Psoas muscle (tissue), 8 donors: ENCODE data around the gene COX7A2. TPM values are rescaled to one million over a fixed set of nuclear protein-coding genes. Genes with fewer than 3 reads are reported as not detected.

Source experiments
- ATAC-seq, 4 donors: fragments of 200-7000 bp; cut with Tn5 transposase; one replicate each; pipeline ENCODE4 v1.9.1; 2020; ENCODE audit warnings: moderate library complexity in 3 of 4, mild to moderate bottlenecking in 2 of 4
- DNase-seq, 2 donors: peaks; one replicate each; pipeline ENCODE4 v3.0.0-alpha.2; 2020
- H3K27ac ChIP-seq: fragments of 200-600 bp; one replicate; pipeline ENCODE4 v1.8.0; 2022
- H3K27me3 ChIP-seq, 3 donors: fragments of 200-600 bp in 1 of 3; one replicate each; pipeline versions ENCODE4 v1.6.1 to v1.8.0; 2013 to 2022; ENCODE audit warnings: low read length in 2 of 3, mild to moderate bottlenecking in 2 of 3, moderate library complexity in 1 of 3; ENCODE audit not compliant: insufficient read depth in 3 of 3
- H3K36me3 ChIP-seq, 2 donors: fragments of 200-600 bp in 1 of 2; one replicate each; pipeline versions ENCODE4 v1.6.1 to v1.8.0; 2013 to 2022; ENCODE audit warnings: low read depth in 1 of 2, mild to moderate bottlenecking in 1 of 2, moderate library complexity in 1 of 2; ENCODE audit not compliant: insufficient read depth in 1 of 2
- H3K4me1 ChIP-seq: fragments of 200-600 bp; one replicate; pipeline ENCODE4 v1.8.0; 2022
- H3K4me3 ChIP-seq: fragments of 200-600 bp; one replicate; pipeline ENCODE4 v1.8.0; 2022; ENCODE audit warnings: mild to moderate bottlenecking
- H3K9me3 ChIP-seq: fragments of 200-600 bp; one replicate; pipeline ENCODE4 v1.8.0; 2022
- WGBS, 3 donors: extraction: QIAGEN DNeasy Blood & Tissue Kit; methylation state at CpG; one replicate each; pipeline versions ENCODE4 v1.1.6 to v1.1.7; 2013; 5-methylcytosine and 5-hydroxymethylcytosine counted together
- intact Hi-C, 2 donors: fragments of 100-400 bp; cut with DNase I; formaldehyde crosslinking; loops; one replicate each; pipeline versions ENCODE4 v1.11.0 to v1.14.2; 2022
- polyA plus RNA-seq, 3 donors: library from polyadenylated mRNA; stranded (reverse); fragments of 200-250 nt; gene quantifications; one replicate each; pipeline ENCODE4 v1.2.3, GENCODE V29; 2013
- total RNA-seq, 4 donors: library from RNA; stranded (reverse); fragmentation: NEBNext Ultra II Directional in 2 of 4; extraction: Animal tissue kit (Norgen Biotek cat#: 25700) in 2 of 4; gene quantifications; one replicate each; pipeline versions ENCODE4 v1.2.1 to v1.2.4, GENCODE V29; 2021 to 2023
- TF ChIP-seq, protein P1 (sequence below): fragments of 200-600 bp; IDR thresholded peaks from one replicate; pipeline ENCODE4 v1.8.0; 2022; ENCODE audit warnings: antibody characterized with exemption
- donor health status: healthy with polysubstance abuse.
- donor health status: DM: no; HTN: no; CAD: no; lungs with moderate emphysema.
- donor health status: Bipolar disorder and iron deficiency.
- donor health status: healthy.
- donor health status: DM: yes; HTN: yes; CAD: no.
- donor health status: DM: no; HTN: no; CAD: no.
- donor health status: DM: no; HTN: no; CAD: no.
- donor health status: DM: yes; HTN: yes; CAD: no.

COX7A2 gene
- total and polyA plus RNA-seq, 7 donors, result 224 to 466 (median 366) TPM

DNA sequence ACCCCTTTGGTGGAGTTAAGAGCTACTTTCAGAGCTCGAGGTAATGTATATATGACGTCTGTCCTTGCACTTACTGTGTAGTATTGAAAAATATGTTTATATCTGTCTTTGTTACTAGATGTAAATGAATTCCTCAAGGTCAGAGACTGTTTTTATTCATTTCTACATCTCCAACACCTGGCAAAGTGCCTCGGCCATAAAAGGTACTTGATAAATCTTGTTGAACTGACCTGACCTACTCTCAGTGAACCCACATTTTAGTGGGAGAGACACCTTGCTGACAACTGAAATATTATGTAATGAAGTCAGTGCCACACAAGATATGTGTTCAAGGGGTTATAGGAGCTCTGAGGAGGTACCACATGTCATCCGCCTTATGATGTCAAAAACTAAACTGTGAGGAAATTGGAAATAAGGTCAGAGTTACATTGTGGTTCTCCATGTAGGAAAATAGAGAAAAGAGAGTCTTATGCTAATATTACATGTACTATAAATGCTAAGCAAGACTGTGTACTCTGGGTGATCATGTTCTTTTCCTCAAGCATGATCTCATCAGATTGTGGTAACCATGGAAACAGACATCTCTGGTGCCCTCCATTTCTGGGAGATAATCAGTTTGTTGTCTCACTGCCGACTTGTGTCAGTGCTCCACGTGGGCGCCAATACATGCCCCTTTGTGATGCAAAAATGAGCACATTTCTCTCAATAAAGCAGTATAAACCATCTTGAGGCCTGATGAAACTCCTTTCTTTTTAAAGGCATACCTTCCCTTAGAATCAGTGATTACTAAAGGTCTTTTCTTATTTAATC lies 46.7 kb upstream of the COX7A2 start:
- Histone ChIP-seq H3K4me3 (no peak overlapping the region), H3K36me3 (peaks cover 0 to 5% of the 10 kb centered on the region in 2 donors), H3K4me1 (peaks cover 21% of the 10 kb centered on the region), H3K27ac (peak overlapping the region; percentile 59), H3K27me3 (no peaks in the 10 kb centered on the region), H3K9me3 (no peaks in the 10 kb centered on the region)
- intact Hi-C loops, result loop anchor here in 1 of 2 donors (10.0 kb wide), 1 partner anchor 234 kb away; no protein-coding TSS in a partner anchor
- WGBS, 3 donors, result 71 to 77% (median 72%) methylated on average over 7 of the region's 7 CpGs
- TF ChIP-seq, protein P1, sequence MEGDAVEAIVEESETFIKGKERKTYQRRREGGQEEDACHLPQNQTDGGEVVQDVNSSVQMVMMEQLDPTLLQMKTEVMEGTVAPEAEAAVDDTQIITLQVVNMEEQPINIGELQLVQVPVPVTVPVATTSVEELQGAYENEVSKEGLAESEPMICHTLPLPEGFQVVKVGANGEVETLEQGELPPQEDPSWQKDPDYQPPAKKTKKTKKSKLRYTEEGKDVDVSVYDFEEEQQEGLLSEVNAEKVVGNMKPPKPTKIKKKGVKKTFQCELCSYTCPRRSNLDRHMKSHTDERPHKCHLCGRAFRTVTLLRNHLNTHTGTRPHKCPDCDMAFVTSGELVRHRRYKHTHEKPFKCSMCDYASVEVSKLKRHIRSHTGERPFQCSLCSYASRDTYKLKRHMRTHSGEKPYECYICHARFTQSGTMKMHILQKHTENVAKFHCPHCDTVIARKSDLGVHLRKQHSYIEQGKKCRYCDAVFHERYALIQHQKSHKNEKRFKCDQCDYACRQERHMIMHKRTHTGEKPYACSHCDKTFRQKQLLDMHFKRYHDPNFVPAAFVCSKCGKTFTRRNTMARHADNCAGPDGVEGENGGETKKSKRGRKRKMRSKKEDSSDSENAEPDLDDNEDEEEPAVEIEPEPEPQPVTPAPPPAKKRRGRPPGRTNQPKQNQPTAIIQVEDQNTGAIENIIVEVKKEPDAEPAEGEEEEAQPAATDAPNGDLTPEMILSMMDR, result no peak
- DNase-seq (no peak), ATAC-seq (no peak)

DNA sequence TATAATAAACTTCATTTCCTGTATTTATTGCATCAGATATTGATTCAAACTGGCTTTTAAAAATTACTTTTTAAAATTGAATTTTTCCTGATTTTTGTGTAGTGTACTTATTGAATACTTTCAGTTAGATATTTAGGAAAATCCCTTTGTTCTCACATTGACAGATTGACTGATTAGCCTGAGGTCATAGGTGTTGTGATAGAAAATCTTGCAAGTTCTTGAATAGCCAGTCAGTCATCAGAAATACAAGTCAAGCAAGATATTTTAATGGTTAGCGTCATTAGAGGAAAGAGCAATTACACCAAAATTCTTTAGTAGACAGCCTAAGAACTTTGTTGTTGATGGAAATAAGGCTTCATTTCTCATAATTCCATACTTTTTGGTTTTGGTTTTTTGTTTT lies 44.4 kb upstream of the COX7A2 start:
- intact Hi-C loops, result loop anchor here in 1 of 2 donors (10.0 kb wide), 1 partner anchor 317 kb away; the partner anchor contains the start of gene SENP6
- TF ChIP-seq, protein P1, result no peak
- 93 to 100% (median 98%) methylated on average over 1 of the region's 1 CpG for WGBS, 3 donors
- Histone ChIP-seq H3K27ac (no peak overlapping the region), H3K4me1 (peaks cover 21% of the 10 kb centered on the region), H3K27me3 (no peaks in the 10 kb centered on the region), H3K36me3 (no peaks in the 10 kb centered on the region), H3K4me3 (no peak overlapping the region), H3K9me3 (no peaks in the 10 kb centered on the region)
- ATAC-seq (no peak), DNase-seq (no peak)

DNA sequence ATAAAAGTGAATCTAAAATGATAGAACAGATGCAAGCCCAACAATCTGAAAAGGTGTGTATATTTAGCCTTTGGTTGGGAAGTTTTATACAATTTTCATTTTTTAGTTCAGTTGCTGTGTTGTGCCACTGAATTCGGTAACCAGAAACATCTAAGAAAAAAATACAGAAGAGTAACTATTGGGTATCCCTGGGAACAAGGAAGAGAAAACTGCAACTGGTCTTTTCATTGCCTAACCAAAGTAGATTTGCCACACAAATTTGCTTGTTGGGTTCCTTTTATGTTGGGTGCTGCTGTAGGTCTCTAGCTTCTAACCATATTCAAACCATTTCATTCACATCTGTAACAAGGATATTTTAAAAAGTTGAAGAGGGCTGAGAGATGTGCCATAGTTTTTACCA lies 43.8 kb upstream of the COX7A2 start:
- no peaks in the 10 kb centered on the region for H3K27me3 ChIP-seq
- no peak for ATAC-seq
- H3K4me3 ChIP-seq, result no peak overlapping the region
- 73 to 94% (median 89%) methylated on average over 1 of the region's 1 CpG for WGBS, 3 donors
- TF ChIP-seq, protein P1, result no peak
- no peak overlapping the region for H3K27ac ChIP-seq
- DNase-seq, result no peak
- no peaks in the 10 kb centered on the region for H3K36me3 ChIP-seq
- H3K9me3 ChIP-seq, result no peaks in the 10 kb centered on the region
- H3K4me1 ChIP-seq, result peaks cover 22% of the 10 kb centered on the region
- intact Hi-C loops, result loop anchor here in 1 of 2 donors (10.0 kb wide), 1 partner anchor 317 kb away; the partner anchor contains the start of gene SENP6

DNA sequence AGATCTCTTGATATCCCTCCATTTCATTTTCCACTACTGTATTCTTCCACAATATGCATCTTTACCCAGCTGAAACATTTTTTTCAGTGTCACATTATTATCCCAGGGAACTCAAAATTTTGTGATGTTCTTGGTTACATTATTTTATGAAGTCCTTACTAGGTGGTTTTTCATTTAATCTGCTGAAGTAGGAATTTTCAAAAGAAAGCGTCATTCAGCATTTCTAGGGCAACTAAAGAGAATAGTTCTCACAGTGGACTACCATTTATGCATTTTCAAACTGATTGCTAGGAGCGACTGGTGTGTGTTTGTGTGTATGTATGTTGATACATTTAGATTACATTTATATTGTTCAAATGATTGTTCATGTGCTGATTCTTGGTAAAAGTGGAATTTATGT lies 43.4 kb upstream of the COX7A2 start:
- H3K9me3 ChIP-seq, result no peaks in the 10 kb centered on the region
- 88 to 92% (median 90%) methylated on average over 2 of the region's 2 CpGs for WGBS, 3 donors
- TF ChIP-seq, protein P1, result no peak
- no peaks in the 10 kb centered on the region for H3K36me3 ChIP-seq
- intact Hi-C loops, result loop anchor here in 1 of 2 donors (10.0 kb wide), 1 partner anchor 318 kb away; the partner anchor contains the start of gene SENP6
- no peak for DNase-seq
- H3K4me1 ChIP-seq, result peaks cover 22% of the 10 kb centered on the region
- no peak for ATAC-seq
- H3K27ac ChIP-seq, result no peak overlapping the region
- H3K4me3 ChIP-seq, result no peak overlapping the region
- H3K27me3 ChIP-seq, result no peaks in the 10 kb centered on the region
